Posterior vena cava (tissue), 2 donors: ENCODE results near the gene TNS4. TPM values are rescaled to one million over a fixed set of nuclear protein-coding genes. Genes with fewer than 3 reads are reported as not detected.

ENCODE experiments used
- DNase-seq: peaks from one replicate; pipeline ENCODE4 v3.0.0-alpha.2; 2020; ENCODE audit warnings: low spot score
- intact Hi-C, 2 donors: fragments of 100-400 bp; cut with DNase I; formaldehyde crosslinking; loops; one replicate each; pipeline versions ENCODE4 v1.14.1 to v1.14.2; 2022 to 2023
- total RNA-seq, 2 donors: library from RNA; stranded (reverse); fragmentation: NEBNext Ultra II Directional; extraction: Animal tissue kit (Norgen Biotek cat#: 25700); gene quantifications; one replicate each; pipeline ENCODE4 v1.2.1, GENCODE V29; 2021
- donor health status: DM: yes; HTN: yes; CAD: no.
- donor health status: DM: yes; HTN: yes; CAD: no.

Gene TNS4
- total RNA-seq, 2 donors from 2014 or later: 0.14 to 0.38 TPM

DNA sequence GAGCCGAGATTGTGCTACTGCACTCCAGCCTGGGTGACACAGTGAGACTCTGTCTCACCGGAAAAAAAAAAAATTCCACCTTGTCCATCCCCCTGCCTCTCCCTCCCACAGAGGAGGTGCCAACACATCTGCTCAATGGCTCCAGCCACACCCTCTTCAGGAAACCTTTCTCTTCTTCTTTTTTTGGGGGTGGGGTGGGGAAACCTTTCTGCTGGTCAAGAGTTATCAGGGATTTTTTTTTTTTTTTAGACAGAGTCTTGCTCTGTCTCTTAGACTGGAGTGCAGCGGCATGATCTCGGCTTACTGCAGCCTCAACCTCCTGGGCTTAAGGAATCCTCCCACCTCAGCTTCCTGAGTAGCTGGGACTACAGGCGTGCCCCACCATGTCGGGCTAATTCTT lies 18.7 kb downstream of the TNS4 start:
- DNase-seq: no peak

DNA sequence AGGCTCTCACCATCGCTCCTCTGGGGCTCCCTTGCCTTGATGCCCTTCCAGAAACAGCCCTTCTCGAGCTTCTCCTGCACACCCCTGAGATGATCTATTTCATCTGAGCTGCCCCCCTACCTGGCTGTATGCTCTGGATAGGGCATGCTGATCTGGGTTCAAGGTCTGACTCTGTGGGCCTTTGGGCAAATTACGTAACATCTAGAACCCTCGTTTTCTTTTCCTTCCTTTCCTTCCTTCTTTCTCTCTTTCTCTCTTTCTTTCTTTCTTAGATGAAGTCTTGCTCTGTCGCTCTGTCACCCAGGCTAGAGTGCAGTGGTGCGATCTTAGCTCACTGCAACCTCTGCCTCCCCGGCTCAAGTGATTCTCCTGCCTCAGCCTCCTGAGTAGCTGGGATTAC lies 20.3 kb downstream of the TNS4 start:
- DNase-seq: no peak
- intact Hi-C loops: loop anchor here in 1 of 2 donors (5.0 kb wide), 1 partner anchor 46 kb away; no protein-coding TSS in a partner anchor

More for the DNA sequence above, 18.7 kb downstream of the TNS4 start:
- intact Hi-C loops: loop anchor here in 1 of 2 donors (5.0 kb wide), 1 partner anchor 45 kb away; no protein-coding TSS in a partner anchor

DNA sequence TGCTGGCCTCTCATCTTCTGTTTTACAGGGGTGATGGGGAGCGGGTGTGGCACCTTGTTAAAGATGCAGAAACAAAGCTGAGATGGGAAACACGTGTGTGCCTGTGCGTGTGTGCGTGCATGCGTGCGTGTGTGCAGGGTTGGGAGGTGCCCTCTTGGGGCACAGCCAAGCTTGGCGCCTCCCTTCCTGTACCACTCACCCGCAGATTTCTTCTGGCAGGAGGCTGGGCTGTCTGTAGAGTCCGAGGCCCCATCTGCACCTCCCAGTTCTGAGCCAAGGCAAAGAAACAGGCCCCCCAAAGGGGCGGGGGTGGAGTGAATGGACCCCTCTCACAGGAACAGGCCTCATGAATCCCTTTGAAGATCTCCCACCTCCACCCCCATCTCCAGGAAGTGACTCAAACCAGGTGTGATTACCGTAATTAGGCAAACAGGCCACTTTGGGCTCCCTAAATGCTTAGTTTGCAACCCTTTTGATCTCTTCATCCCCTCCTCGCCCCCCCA lies 20.9 kb downstream of the TNS4 start:
- intact Hi-C loops: loop anchor here in 1 of 2 donors (5.0 kb wide), 1 partner anchor 47 kb away; no protein-coding TSS in a partner anchor
- DNase-seq: no peak

DNA sequence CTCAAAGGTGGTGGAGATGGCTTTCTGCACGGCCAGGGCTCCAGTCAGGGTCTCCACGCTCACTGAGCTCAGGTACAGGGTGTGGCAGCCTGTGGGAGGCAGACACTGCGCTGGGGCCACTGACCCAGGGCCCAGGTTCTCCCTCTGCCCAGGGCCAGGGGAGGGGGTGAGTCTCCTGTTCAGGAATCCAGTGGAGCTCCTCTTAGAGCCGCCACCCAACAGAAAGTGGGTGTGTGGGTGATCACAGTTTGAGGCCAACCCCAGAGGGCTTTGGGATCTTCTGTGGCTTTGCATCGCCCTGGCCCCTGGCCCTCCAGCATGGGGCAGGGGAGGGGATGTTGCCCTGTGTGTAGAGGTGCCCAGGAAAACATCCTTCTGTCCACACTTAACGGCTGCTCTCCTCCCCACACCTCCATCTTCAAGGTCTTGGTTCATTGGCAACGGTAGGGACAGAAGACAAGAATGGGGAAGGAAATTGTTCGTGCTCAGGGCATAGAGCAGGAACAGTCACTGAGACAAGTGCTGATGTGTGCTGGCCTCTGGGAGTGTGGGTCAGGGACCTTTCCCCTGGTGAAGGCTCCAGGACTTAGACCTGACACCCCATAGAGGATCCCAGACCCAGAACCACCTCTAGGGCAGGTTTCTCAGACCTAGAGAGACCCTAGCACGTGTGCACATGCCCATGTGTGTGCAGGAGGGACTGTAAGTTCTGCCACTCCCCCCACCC lies 21.5 kb downstream of the TNS4 start:
- intact Hi-C loops: loop anchor here (5.0 to 10.0 kb wide), 2 partner anchors 47 to 85 kb away; no protein-coding TSS in a partner anchor
- DNase-seq: no peak

DNA sequence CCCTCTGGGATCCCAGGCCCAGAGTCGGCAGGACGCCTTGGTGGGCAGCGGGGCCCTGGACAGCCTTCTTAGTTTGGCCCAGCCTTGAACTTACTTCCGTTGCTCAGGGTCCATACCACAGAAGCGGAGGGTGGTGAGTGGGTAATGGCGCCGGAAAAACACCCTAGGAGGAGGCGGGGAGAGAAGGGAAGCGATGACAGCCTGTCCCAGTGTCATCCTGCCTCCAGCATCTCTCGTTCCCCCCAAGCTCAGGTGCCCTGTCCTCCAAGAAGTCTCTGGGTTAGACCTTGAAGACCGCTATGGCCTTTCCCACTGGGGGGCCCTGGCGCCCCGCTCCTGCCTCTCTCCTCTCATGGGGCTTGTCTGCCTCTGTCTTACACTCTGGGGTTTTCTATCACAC lies 22.9 kb downstream of the TNS4 start:
- intact Hi-C loops: loop anchor here in 1 of 2 donors (10.0 kb wide), 1 partner anchor 84 kb away; no protein-coding TSS in a partner anchor
- no peak for DNase-seq

DNA sequence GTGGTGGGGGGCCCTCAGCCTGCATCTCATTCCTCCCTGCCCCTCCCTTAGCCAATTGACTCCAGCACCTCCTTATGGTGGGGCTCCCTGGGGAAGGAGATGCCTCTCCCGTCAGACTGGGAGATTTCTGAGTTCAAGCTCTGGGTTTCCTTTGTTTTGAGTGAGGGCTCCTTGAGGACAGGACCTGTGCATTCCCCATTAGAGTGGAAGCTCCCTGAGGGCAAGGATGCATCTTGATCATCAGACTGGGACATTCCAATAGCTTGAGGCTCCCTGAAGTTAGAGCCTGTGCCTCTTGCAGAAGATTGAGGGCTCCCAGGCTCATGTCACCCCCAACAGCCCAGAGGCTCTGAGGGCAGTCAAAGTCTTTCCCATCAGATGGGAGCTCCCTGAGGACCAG lies 23.6 kb downstream of the TNS4 start:
- no peak for DNase-seq
- intact Hi-C loops: loop anchor here in 1 of 2 donors (2.0 to 10.0 kb wide), 2 partner anchors 37 to 83 kb away; no protein-coding TSS in a partner anchor

DNA sequence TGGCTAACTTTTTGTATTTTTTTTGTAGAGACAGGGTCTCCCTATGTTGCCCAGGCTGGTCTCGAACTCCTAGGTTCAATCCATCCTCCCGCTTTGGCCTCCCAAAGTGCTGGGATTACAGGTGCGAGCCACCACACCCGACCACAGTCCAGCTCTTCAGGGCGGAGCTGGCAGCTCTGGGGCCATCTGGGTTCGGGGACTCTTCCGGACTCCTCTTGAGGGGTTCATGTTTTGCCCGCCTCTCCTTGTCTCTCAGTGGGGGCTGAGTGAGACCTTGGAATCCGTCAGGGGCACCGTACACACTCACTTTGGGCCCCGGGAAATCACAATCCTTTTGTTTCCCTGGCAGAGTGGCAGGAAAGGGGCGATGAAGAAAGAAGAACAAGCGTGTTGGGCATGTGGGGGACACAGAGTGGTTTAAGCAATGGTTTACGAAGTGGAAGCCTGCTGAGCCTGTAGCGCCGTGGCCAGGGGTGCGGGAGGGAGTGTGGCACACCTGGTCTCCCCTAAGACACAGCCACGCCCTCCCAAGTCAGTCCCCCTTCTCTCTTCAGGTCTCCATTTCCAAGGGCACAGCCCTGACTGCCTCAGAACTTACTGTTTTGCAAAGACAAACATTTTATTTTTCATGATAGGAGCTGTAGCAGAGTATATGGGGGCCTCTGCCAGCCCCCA lies 26.1 kb downstream of the TNS4 start:
- DNase-seq: no peak
- intact Hi-C loops: loop anchor here (1.0 to 10.0 kb wide), 2 partner anchors 29 to 81 kb away; no protein-coding TSS in a partner anchor

DNA sequence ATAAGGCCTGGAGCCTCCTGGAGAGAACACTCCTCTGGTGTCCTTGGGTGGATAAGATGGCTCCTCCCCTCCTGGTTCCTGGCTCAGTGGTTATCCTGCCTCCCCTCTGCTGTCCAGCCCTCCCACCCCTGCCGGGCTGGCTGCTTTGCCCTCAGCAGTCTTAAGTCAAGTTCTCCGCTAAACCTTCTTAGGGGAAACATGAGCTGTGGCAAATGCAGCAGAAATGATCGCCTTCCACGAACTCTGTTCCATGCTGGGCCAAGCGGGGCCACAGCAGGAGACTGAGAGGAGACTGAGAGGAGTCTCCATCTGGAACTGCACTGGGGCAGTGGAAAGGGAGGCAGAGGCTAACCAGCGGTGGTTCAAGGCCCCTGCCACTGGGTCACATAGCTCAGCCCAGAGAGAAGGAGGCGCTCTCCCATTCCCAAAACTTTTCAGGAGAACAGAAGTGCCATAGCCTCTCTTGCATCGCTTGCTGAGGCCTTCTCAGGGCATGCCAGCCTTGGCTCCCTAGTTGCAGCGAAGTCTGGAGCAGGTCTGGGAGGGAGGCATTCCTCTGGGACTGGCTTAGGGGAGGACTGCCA lies 26.9 kb downstream of the TNS4 start:
- intact Hi-C loops: loop anchor here (1.0 to 10.0 kb wide), 2 partner anchors 28 to 80 kb away; no protein-coding TSS in a partner anchor
- DNase-seq: no peak

DNA sequence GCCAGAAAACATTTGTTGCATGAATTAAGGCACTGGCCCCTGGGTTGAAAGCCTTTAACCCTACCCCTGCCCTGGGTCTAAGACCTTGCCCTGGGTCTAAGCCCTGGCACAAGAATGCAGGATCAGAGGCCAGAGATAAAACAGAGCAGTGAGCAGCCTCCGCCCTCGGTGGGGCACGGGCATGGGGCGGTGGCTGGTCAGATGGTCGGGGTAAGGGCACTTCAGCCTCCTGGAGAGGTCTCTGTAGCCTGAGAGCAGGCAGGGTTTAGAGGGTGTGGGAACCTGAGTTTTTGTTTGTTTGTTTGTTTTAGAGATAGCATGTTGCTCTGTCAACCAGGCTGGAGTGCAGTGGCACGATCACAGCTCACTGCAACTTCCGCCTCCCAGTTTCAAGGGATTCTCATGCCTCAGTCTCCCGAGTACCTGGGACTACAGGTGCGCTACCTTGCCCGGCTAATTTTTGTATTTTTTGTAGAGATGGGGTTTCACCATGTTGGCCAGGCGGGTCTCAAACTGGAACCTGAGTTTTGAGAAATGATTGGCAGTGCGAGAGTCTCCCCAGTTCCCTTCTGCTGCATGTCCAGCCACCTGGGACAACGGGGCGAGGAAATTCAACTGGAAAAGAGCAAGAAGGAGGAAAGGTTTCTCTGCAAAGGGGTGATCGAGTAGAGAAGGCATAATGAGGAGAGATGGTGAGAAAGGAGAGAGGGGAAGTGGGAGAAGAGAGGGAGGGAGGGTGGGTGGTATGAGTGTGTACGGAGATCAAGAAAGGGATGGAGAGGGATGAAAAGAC lies 27.7 kb downstream of the TNS4 start:
- DNase-seq: no peak

DNA sequence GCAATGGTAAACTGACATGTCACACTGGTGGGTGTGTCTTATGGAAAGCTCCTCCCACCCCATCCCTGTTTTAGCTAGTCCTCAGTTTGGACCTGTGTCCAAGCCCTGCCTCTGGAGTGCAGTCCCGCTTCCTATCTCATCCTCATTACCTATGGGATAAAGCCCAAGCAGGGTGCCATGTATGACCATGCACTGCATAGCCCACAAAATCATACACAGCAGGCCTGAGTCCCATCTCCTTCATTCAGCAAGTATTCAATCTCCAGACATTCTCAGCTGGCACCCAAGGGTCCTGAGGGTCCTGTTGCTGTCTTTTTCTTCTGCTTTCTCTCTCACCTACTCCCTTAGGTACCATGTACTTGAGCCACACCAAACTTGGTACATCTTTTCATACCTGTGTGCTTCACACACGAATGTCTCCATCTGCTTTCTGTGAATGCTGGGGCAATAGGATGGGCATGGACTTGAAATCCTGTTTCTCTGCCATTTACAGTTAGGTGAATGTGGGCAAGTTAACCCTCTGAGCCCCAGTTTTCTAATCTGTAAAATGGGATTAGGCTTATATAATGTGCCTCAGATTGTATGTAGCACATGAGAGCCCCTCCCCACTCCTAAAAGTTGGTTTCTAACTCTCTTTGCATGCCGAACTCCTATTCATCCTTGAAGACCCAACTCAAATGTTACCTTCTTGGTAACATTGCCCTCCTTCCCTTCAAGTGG lies 28.5 kb downstream of the TNS4 start:
- intact Hi-C loops: loop anchor here in 1 of 2 donors (10.0 kb wide), 1 partner anchor 78 kb away; no protein-coding TSS in a partner anchor
- no peak for DNase-seq

More for the DNA sequence above, 27.7 kb downstream of the TNS4 start:
- intact Hi-C loops: loop anchor here in 1 of 2 donors (10.0 kb wide), 1 partner anchor 79 kb away; no protein-coding TSS in a partner anchor

DNA sequence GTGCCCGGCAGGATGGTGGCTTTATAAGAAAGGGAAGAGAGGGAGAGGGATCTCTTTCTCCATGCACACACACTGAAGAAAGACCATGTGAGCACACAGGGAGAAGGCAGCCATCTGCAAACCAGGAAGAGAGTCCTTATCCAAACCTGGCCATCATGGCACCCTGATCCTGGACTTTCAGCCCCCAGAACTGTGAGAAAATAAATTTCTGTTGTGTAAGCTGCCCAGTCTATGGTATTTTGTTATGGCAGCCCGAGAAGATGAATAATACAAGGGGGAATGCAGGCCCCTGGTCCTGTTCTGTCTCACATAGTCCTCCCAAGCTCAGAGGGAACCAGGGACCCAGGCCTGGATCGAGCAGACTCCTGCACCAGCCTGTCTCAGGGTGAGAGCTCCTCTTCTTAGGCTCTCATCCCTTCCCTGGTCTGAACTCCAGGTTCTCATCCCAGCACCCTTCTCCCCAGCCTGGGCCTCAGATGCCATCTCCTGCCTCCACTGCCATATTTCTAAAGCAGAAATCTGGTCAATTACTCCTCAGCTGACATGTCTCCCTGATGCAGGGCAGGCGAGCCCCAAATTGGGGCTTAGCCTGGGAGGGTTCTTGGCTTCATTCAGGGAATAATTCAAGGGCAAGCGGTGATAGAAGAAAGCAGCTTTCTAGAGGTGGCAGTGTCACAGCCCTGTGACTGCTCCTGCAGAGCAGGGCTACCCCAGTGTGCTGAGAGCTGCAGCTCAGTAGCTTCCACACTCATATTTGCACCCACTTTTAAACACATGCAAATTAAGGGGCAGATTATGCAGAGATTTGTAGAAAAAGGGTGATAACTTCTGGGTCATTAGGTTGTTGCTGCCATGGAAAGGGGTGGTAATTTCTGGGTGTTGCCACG lies 29.3 kb downstream of the TNS4 start:
- intact Hi-C loops: loop anchor here in 1 of 2 donors (10.0 kb wide), 1 partner anchor 77 kb away; no protein-coding TSS in a partner anchor
- DNase-seq: no peak

DNA sequence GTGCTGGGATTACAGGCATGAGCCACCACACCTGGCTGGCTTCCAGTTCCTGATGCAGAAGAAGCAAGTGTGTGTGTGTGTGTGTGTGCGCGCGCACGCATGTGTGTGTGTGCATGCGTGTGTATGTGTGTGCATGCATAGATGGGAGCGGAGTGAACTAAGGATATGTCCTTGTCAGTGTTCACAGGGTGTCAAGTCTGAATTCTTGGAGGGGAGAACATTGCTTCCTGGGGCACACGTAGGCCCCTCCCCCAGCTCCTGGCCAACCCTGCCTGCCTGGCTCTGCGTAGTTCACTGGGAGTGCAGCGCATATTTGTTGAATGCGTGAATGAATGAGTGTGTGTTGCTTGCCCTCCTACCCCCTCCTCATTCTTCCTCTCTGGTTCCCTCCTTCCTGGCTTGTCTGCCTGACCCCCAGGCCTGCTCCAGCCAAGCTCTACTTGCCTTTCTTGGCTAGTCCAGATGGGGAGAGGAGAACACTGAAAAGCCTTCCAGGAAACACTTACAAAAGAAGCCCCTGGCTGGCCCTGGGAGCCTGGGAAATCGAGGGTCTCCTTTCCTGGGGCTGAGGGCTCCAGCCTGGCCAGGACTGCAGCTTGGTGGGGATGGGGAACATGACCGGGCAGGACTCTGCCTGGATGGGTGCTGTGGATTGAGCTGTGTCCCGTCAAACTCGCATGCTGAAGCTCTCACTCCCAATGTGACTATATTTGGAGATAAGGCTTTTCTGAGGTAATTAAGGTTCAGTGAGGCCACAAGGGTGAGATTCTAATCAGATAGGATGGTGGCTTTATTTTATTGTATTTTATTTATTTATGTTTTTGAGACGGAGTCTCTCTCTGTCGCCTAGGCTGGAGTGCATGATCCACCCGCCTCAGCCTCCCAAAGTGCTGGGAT lies 30.2 kb downstream of the TNS4 start:
- intact Hi-C loops: loop anchor here in 1 of 2 donors (10.0 kb wide), 1 partner anchor 76 kb away; no protein-coding TSS in a partner anchor
- DNase-seq: no peak

DNA sequence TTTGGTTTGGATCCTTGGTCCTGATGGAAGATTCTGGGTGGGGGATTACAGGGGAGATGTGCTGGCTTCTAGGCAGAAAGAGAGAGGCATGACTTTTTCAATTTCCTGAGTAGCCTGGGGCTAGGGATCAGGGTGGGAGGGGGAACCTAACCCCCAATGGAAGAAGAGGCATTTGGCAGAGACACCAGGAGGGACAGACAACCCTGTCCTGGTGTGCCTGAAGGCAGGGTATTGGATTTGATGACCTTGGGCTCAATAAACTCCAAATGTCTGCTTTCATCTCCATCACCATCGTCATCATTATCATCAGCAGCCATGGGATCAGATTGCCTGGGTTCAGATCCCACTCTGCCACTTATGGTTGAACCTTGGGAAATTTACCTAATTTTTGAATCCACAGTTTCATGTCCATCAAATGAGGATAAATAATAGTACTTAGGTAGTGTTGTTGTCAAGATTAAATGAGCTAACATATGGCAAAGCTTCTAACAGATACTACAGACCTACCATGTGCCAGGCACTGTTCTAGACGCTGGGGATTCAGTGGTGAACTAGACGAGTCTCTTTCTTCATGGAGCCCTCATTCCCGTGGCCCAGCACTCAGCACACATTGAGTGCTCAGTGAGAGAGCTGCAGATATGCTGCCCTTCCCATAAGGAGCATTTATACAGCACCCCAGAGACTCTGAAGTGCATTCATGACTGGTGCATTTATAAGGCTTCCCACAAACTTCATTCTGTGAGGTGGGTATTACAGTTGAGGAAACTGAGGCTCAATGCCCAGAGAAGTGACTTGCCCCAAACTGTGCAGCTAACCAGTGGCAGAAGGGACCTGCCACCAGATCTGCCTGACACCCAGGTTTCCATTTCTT lies 31.4 kb downstream of the TNS4 start:
- intact Hi-C loops: loop anchor here in 1 of 2 donors (10.0 kb wide), 1 partner anchor 75 kb away; no protein-coding TSS in a partner anchor
- no peak for DNase-seq

DNA sequence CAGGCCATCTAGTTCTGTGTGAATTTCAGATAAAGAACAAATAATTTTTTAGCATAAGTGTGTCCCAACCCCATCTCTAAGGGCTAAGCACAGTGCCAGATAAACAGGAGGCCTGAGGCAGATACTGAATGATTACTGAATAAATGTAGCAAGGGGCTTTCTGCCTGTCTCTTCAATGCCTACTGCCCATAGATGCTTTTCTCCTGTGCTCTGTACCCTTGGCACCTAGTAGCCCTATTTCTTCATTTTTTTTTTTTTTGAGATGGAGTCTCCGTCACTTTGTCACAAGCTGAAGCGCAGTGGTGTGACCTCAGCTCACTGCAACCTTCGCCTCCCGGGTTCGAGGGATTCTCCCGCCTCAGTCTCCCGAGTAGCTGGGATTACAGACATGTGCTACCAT lies 32.9 kb downstream of the TNS4 start:
- intact Hi-C loops: no loop called here
- DNase-seq: no peak

DNA sequence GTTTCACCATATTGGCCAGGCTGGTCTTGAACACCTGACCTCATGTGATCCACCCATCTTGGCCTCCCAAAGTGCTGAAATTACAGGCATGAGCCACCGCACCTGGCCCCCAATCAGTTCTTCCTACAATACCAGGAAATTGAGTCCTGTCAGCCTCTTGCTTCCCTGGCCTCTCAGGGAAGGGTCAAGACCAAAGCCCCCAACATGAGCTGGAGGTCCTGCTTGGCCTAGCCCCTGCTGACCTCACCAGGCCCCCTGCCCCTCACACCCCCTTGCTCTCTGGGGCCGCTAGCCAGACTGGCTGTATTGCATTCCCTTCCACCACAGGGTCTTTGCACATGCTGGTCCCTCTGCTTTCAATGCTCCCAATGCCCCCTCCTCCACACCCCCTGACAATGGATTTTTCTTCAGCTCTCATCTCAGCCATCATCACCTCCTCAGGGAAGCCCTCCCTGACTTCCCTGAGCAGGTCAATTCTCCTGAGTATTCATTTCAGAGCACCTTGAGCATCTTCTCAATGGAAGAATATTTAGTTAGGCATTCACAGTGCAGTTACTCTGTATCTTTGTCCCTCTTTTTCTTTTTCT lies 34.0 kb downstream of the TNS4 start:
- no peak for DNase-seq
- intact Hi-C loops: no loop called here
